IPS-18c (cell line): ENCODE data around the gene CLSTN2.
"Not testable (repeated sequence)": the region's sequence is repeated elsewhere in the genome, so short reads cannot be mapped to it uniquely, and the experiment has no call there.

Experiments used
- H3K4me3 ChIP-seq: 2 replicates; pipeline ENCODE4 v1.7.0; 2013; ENCODE audit warnings: low read depth, mild to moderate bottlenecking, low read length, moderate library complexity; ENCODE audit not compliant: insufficient read depth
- H3K9me3 ChIP-seq: one replicate; pipeline ENCODE4 v1.6.1; 2013; ENCODE audit warnings: mild to moderate bottlenecking, low read length, moderate library complexity; ENCODE audit not compliant: control insufficient read depth, insufficient read depth

Gene CLSTN2

GRCh38 chr3:140398387-140398786 lies 463.4 kb downstream of the CLSTN2 start:
- H3K9me3 ChIP-seq = no peaks in the 10 kb centered on the region
- no peak overlapping the region for H3K4me3 ChIP-seq

GRCh38 chr3:140399871-140400270 lies 464.9 kb downstream of the CLSTN2 start:
- Histone ChIP-seq H3K9me3 (no peaks in the 10 kb centered on the region), H3K4me3 (no peak overlapping the region)

- Histone ChIP-seq H3K4me3 (no peak overlapping the region), H3K9me3 (no peaks in the 10 kb centered on the region)
These were observed 468.1 kb downstream of the CLSTN2 start for GRCh38 chr3:140403079-140403478.

- no peak overlapping the region for H3K4me3 ChIP-seq
- H3K9me3 ChIP-seq = no peaks in the 10 kb centered on the region
These were observed 468.6 kb downstream of the CLSTN2 start for GRCh38 chr3:140403608-140404007.

GRCh38 chr3:140406655-140407054 lies 471.7 kb downstream of the CLSTN2 start:
- H3K9me3 ChIP-seq = no peaks in the 10 kb centered on the region

GRCh38 chr3:140408252-140408651 lies 473.3 kb downstream of the CLSTN2 start:
- Histone ChIP-seq H3K9me3 (no peaks in the 10 kb centered on the region), H3K4me3 (no peak overlapping the region)

More at GRCh38 chr3:140406655-140407054, 471.7 kb downstream of the CLSTN2 start:
- H3K4me3 ChIP-seq = no peak overlapping the region

- H3K9me3 ChIP-seq = no peaks in the 10 kb centered on the region
- H3K4me3 ChIP-seq = no peak overlapping the region
These were observed 481.7 kb downstream of the CLSTN2 start for GRCh38 chr3:140416666-140417065.

GRCh38 chr3:140420621-140421357 lies 485.8 kb downstream of the CLSTN2 start:
- H3K9me3 ChIP-seq = no peaks in the 10 kb centered on the region
- H3K4me3 ChIP-seq = no peak overlapping the region

GRCh38 chr3:140421884-140422283 lies 486.9 kb downstream of the CLSTN2 start:
- Histone ChIP-seq H3K4me3 (no peak overlapping the region), H3K9me3 (no peaks in the 10 kb centered on the region)

GRCh38 chr3:140423146-140423545 lies 488.2 kb downstream of the CLSTN2 start:
- H3K9me3 ChIP-seq = no peaks in the 10 kb centered on the region
- no peak overlapping the region for H3K4me3 ChIP-seq

GRCh38 chr3:140423574-140423973 lies 488.6 kb downstream of the CLSTN2 start:
- H3K9me3 ChIP-seq = not testable (repeated sequence)

GRCh38 chr3:140424211-140424610 lies 489.2 kb downstream of the CLSTN2 start:
- Histone ChIP-seq H3K4me3 (no peak overlapping the region), H3K9me3 (no peaks in the 10 kb centered on the region)

More at GRCh38 chr3:140423574-140423973, 488.6 kb downstream of the CLSTN2 start:
- not testable (repeated sequence) for H3K4me3 ChIP-seq

- H3K4me3 ChIP-seq = no peak overlapping the region
- no peaks in the 10 kb centered on the region for H3K9me3 ChIP-seq
These were observed 489.7 kb downstream of the CLSTN2 start for GRCh38 chr3:140424726-140425125.

GRCh38 chr3:140427786-140428185 lies 492.8 kb downstream of the CLSTN2 start:
- no peaks in the 10 kb centered on the region for H3K9me3 ChIP-seq
- no peak overlapping the region for H3K4me3 ChIP-seq

- H3K9me3 ChIP-seq = no peaks in the 10 kb centered on the region
- no peak overlapping the region for H3K4me3 ChIP-seq
These were observed 493.4 kb downstream of the CLSTN2 start for GRCh38 chr3:140428380-140428779.

- Histone ChIP-seq H3K9me3 (no peaks in the 10 kb centered on the region), H3K4me3 (no peak overlapping the region)
These were observed 494.8 kb downstream of the CLSTN2 start for GRCh38 chr3:140429791-140430190.

GRCh38 chr3:140430494-140430893 lies 495.5 kb downstream of the CLSTN2 start:
- no peak overlapping the region for H3K4me3 ChIP-seq
- no peaks in the 10 kb centered on the region for H3K9me3 ChIP-seq

GRCh38 chr3:140432229-140432669 lies 497.3 kb downstream of the CLSTN2 start:
- no peak overlapping the region for H3K4me3 ChIP-seq
- no peaks in the 10 kb centered on the region for H3K9me3 ChIP-seq

- H3K9me3 ChIP-seq = no peaks in the 10 kb centered on the region
- no peak overlapping the region for H3K4me3 ChIP-seq
These were observed 498.4 kb downstream of the CLSTN2 start for GRCh38 chr3:140433431-140433830.
